WI38 (cell line): Measurements from ENCODE around the gene DNAJC3.
A peak's percentile ranks its signal among the peaks of the same experiment; 100 is the strongest.

Source experiments
- H3K4me3 ChIP-seq: 2 replicates; pipeline ENCODE4 v1.5.1; 2011; ENCODE audit warnings: low read depth, mild to moderate bottlenecking, control low read depth, low read length
- TF ChIP-seq, protein P1 (sequence below): IDR thresholded peaks from 2 replicates; pipeline ENCODE4 v1.5.1; 2012; ENCODE audit warnings: low read depth, mild to moderate bottlenecking, control low read depth, low read length

The DNAJC3 gene

DNA sequence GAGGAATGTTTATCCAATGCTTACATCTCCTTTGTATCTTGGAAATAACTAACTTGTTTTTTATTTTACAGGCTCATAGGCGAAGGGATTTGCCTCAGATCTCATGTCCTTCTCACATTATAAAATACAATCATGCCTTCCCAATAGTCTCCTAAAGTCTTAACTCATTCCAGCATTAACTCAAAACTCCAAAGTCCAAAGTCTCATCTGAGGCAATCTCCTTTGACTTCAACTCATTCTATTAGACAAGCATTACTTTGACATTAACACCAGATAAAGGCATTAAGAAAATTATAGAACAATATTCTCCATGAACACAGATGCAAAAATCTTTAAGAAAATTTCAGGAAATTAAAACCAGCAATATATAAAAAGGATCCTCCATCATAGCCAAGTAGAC lies 137.6 kb downstream of the DNAJC3 start:
- TF ChIP-seq, protein P1, sequence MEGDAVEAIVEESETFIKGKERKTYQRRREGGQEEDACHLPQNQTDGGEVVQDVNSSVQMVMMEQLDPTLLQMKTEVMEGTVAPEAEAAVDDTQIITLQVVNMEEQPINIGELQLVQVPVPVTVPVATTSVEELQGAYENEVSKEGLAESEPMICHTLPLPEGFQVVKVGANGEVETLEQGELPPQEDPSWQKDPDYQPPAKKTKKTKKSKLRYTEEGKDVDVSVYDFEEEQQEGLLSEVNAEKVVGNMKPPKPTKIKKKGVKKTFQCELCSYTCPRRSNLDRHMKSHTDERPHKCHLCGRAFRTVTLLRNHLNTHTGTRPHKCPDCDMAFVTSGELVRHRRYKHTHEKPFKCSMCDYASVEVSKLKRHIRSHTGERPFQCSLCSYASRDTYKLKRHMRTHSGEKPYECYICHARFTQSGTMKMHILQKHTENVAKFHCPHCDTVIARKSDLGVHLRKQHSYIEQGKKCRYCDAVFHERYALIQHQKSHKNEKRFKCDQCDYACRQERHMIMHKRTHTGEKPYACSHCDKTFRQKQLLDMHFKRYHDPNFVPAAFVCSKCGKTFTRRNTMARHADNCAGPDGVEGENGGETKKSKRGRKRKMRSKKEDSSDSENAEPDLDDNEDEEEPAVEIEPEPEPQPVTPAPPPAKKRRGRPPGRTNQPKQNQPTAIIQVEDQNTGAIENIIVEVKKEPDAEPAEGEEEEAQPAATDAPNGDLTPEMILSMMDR = no peak
- H3K4me3 ChIP-seq = no peak overlapping the region

DNA sequence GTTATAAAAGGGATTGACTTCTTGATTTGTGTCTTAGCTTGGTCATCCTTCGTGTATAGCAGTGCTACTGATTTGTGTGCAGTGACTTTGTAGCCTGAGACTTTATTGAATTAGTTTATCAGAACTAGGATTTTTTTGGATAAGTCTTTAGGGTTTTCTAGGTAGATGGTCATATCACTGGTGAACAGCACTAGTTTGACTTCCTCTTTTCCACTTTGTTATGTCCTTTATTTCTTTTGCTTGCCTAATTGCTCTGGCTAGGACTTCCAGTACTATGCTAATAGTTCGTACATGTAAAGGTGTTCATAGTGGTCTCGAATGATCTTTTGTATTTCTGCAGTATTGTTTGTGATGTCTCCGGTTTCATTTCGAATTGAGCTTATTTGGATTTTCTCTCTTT lies 145.4 kb downstream of the DNAJC3 start:
- no peak overlapping the region for H3K4me3 ChIP-seq
- TF ChIP-seq, protein P1 = no peak

DNA sequence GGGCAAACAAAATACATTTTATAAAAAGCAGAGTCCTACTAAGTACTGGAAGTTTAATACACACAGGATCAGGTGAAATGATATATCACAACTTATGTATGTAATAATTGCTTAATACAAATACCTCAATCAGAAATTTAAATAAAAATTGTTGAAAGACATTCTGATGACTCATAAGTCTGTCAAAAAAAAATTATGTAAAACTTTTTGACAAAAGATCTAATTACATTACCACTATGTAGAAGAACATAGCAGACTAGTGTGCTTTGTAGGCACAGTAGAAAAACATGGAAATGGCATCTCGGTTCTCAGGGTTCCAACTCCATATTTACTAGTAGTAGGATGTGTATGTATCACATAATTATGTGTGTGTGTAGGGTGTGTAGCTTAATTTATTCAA lies 156.2 kb downstream of the DNAJC3 start:
- no peak overlapping the region for H3K4me3 ChIP-seq
- TF ChIP-seq, protein P1 = no peak

DNA sequence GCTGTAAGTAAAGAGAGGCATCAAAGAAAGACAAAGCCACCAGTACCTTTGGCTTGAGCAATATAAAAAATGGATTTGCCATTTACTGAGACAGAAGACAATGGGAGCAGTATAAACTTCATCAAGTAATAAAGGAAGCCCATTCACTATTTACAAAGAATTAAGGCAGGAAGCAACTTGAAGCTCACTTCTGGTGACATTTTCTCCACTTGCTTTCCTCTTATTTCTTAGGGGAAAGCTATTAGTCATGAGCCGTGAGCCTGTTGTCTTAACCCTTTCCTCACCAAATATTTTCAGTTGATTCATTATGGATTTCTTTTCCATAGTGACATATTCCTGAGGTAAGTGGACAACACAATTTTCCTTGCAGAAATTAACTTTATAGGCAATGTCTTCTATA lies 156.8 kb downstream of the DNAJC3 start:
- TF ChIP-seq, protein P1 = no peak

DNA sequence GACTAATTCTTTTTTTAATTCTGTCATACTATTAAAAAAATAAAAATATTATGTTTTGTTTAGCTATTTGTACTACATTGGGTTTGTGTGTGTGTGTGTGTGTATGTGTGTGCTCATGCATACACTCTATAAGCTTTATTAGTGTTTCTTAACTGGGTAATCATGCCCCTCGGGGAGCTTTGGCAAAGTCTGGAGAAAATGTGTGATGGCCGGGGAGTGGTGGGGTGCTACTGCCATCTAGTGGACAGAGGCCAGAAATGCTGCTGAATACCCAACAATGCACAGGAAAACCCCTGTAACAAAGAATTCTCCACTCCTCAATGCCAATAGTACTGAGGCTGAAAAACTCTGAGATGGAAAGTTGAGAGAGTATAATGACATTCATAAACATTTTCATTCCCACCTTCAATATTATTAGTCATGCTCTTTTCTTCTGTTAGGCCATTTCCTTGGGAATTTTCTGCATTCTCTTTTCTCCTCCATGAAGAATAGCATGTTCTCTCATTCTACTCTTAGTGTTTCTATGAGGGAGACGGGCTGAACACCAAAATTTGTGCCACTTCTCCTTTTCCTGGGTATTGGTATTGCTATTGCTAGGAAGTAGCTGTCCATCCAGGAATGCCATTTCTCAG lies 157.3 kb downstream of the DNAJC3 start:
- TF ChIP-seq, protein P1 = peak; percentile 86
- no peak overlapping the region for H3K4me3 ChIP-seq

More for the DNA sequence above, 156.8 kb downstream of the DNAJC3 start:
- no peak overlapping the region for H3K4me3 ChIP-seq

DNA sequence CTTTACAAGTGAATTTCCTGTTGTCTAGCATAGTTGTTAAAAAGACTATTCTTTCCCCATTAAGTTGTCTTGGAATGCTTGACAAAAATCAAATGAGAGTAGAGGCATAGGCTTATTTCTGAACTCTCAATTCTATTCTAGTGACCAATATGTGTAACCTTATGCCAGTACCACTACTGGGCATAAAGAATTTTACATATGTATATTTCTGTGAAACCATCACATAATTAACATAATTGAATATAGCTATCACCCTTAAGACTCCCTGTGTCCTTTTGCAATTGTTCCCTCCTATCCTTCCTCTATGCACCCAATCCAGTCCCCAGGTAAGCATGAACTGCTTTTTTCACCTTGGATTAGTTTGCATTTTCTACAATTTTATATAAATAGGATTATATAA lies 165.0 kb downstream of the DNAJC3 start:
- H3K4me3 ChIP-seq = no peak overlapping the region
- TF ChIP-seq, protein P1 = no peak

DNA sequence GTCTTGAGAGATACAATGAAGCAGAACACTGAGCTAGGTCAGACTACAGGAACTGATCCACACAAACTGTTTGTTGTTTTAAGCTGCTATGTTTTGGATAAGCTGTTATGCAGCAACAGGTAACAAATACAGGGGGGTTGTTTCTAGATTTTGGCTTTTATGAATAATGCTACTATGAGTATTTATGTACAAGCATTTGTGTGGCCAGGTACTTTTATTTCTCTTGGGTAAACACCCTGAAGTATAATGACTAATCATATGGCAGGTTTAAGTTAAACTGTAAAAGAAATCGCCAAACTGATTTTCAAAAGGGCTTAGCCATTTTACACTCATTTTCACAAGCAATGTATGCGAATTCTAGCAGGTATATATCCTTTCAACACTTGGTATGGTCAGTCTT lies 166.0 kb downstream of the DNAJC3 start:
- TF ChIP-seq, protein P1 = no peak
- no peak overlapping the region for H3K4me3 ChIP-seq
